Neural cell (in vitro differentiated cells): ENCODE data around the gene PHACTR1. TPM values are rescaled to one million over a fixed set of nuclear protein-coding genes. Genes with fewer than 3 reads are reported as not detected.

Experiments used
- H2AFZ ChIP-seq: fragments of 200-600, 300-800 bp; sonication (generic), shearing (Covaris generic); 2 replicates; pipeline ENCODE4 v1.6.0; 2014; ENCODE audit warnings: low read depth, mild to moderate bottlenecking, antibody characterized with exemption, low read length, moderate library complexity
- H3F3A ChIP-seq: fragments of 200-600 bp; shearing (Covaris generic); 2 replicates; pipeline ENCODE4 v1.6.1; 2016; ENCODE audit warnings: mild to moderate bottlenecking, moderate library complexity, mixed read lengths, antibody characterized with exemption, low read length; ENCODE audit not compliant: insufficient read depth, poor library complexity, severe bottlenecking
- H3K27ac ChIP-seq: fragments of 200-600, 300-800 bp; sonication (generic), shearing (Covaris generic); 2 replicates; pipeline ENCODE4 v1.5.1; 2014; ENCODE audit warnings: mild to moderate bottlenecking, low read length, moderate library complexity
- H3K27me3 ChIP-seq: fragments of 300-800, 200-600 bp; sonication (generic), shearing (Covaris generic); 2 replicates; pipeline ENCODE4 v1.6.0; 2014; ENCODE audit warnings: mild to moderate bottlenecking, low read depth, low read length, moderate library complexity; ENCODE audit not compliant: insufficient read depth
- H3K36me3 ChIP-seq: fragments of 300-800, 200-600 bp; sonication (generic), shearing (Covaris generic); 2 replicates; pipeline ENCODE4 v1.5.1; 2014; ENCODE audit warnings: mild to moderate bottlenecking, antibody characterized with exemption, low read length, moderate library complexity; ENCODE audit not compliant: insufficient read depth
- H3K4me2 ChIP-seq: fragments of 300-800, 200-600 bp; sonication (generic), shearing (Covaris generic); 2 replicates; pipeline ENCODE4 v1.6.0; 2014; ENCODE audit warnings: mild to moderate bottlenecking, low read length
- H3K4me3 ChIP-seq: fragments of 300-800, 200-600 bp; sonication (generic), shearing (Covaris generic); 2 replicates; pipeline ENCODE4 v1.5.1; 2014; ENCODE audit warnings: mild to moderate bottlenecking, low read length, moderate library complexity
- H3K79me2 ChIP-seq: fragments of 200-600 bp; shearing (Covaris generic); replicated peaks from 2 replicates; pipeline ENCODE4 v1.6.0; 2014; ENCODE audit warnings: mild to moderate bottlenecking, low read length, moderate library complexity; ENCODE audit not compliant: insufficient read depth
- H3K9ac ChIP-seq: fragments of 300-800, 200-600 bp; sonication (generic), shearing (Covaris generic); 2 replicates; pipeline ENCODE4 v1.6.1; 2016; ENCODE audit warnings: mild to moderate bottlenecking, low read length, mixed read lengths
- H3K9me2 ChIP-seq: fragments of 200-600 bp; shearing (Covaris generic); 2 replicates; pipeline ENCODE4 v1.6.1; 2016; ENCODE audit warnings: mild to moderate bottlenecking, low read length, mixed read lengths; ENCODE audit not compliant: insufficient read depth
- H3K9me3 ChIP-seq: fragments of 200-600, 300-800 bp; sonication (generic), shearing (Covaris generic); 2 replicates; pipeline ENCODE4 v1.6.1; 2016; ENCODE audit warnings: mild to moderate bottlenecking, mixed run types, low read length, moderate library complexity, mixed read lengths
- H4K20me1 ChIP-seq: fragments of 200-600 bp; shearing (Covaris generic); 2 replicates; pipeline ENCODE4 v1.6.1; 2016; ENCODE audit warnings: mild to moderate bottlenecking, mixed run types; ENCODE audit not compliant: insufficient read depth
- CTCF ChIP-seq: fragments of 450-650 bp; IDR thresholded peaks from 2 replicates; pipeline ENCODE4 v1.5.1; 2014; ENCODE audit warnings: antibody characterized with exemption, mild to moderate bottlenecking, moderate library complexity; ENCODE audit not compliant: poor library complexity, severe bottlenecking
- EP300 ChIP-seq: fragments of 450-650 bp; conservative IDR thresholded peaks from 2 replicates; pipeline ENCODE4 v1.6.1; 2014; ENCODE audit warnings: antibody characterized with exemption, mild to moderate bottlenecking, moderate library complexity; ENCODE audit not compliant: poor library complexity, severe bottlenecking
- EZH2 ChIP-seq: fragments of 200-600, 300-800 bp; shearing (Covaris generic), sonication (generic); IDR thresholded peaks from 2 replicates; pipeline ENCODE4 v1.6.1; 2014; ENCODE audit warnings: antibody characterized with exemption, low read length, borderline replicate concordance, mild to moderate bottlenecking; ENCODE audit not compliant: insufficient read depth, poor library complexity, severe bottlenecking
- MXI1 ChIP-seq: fragments of 450-650 bp; conservative IDR thresholded peaks from 2 replicates; pipeline ENCODE4 v1.6.1; 2014; ENCODE audit warnings: antibody characterized with exemption, mild to moderate bottlenecking; ENCODE audit not compliant: poor library complexity, severe bottlenecking
- POLR2AphosphoS5 ChIP-seq: IDR thresholded peaks from 2 replicates; pipeline ENCODE4 v1.6.1; 2012
- RAD21 ChIP-seq: fragments of 450-650 bp; conservative IDR thresholded peaks from 2 replicates; pipeline ENCODE4 v1.6.1; 2014; ENCODE audit warnings: antibody characterized with exemption, mild to moderate bottlenecking, moderate library complexity
- REST ChIP-seq: IDR thresholded peaks from 2 replicates; pipeline ENCODE4 v1.6.1; 2012; ENCODE audit warnings: borderline replicate concordance
- SMC3 ChIP-seq: fragments of 450-650 bp; conservative IDR thresholded peaks from 2 replicates; pipeline ENCODE4 v1.6.1; 2014; ENCODE audit warnings: antibody characterized with exemption, mild to moderate bottlenecking, moderate library complexity; ENCODE audit not compliant: poor library complexity
- TAF1 ChIP-seq: IDR thresholded peaks from 2 replicates; pipeline ENCODE4 v1.6.1; 2012; ENCODE audit warnings: low read depth
- polyA plus RNA-seq: library from polyadenylated mRNA; depleted of rRNA; stranded (reverse); fragments of >200 nt; gene quantifications from 2 replicates; pipeline ENCODE4 v1.2.3, GENCODE V29; 2014

The PHACTR1 gene
- polyA plus RNA-seq, 1 donor from 2014 or later = 7.8 TPM

- Histone ChIP-seq H4K20me1 (no peaks in the 10 kb centered on the region), H3K36me3 (no peaks in the 10 kb centered on the region), H3K4me3 (no peak overlapping the region), H3K9me3 (no peaks in the 10 kb centered on the region), H3K9ac (no peak overlapping the region), H2AFZ (no peak overlapping the region), H3K27ac (no peak overlapping the region), H3F3A (no peaks in the 10 kb centered on the region), H3K4me2 (no peak overlapping the region), H3K9me2 (no peaks in the 10 kb centered on the region), H3K79me2 (peaks cover 2% of the 10 kb centered on the region), H3K27me3 (no peaks in the 10 kb centered on the region)
- TF ChIP-seq TAF1 (no peak), REST (no peak), EP300 (no peak), RAD21 (no peak), SMC3 (no peak), EZH2 (no peak), MXI1 (no peak), POLR2AphosphoS5 (no peak), CTCF (no peak)
Observed at GRCh38 chr6:13089296-13089994, 372.9 kb downstream of the PHACTR1 start.

GRCh38 chr6:13091192-13091591, 374.6 kb downstream of the PHACTR1 start:
- TF ChIP-seq SMC3 (no peak), EZH2 (no peak), RAD21 (no peak), REST (no peak), EP300 (no peak), MXI1 (no peak), CTCF (no peak), TAF1 (no peak)
- H3K4me3 ChIP-seq = no peak overlapping the region
- no peaks in the 10 kb centered on the region for H3F3A ChIP-seq
- no peak overlapping the region for H3K27ac ChIP-seq
- no peaks in the 10 kb centered on the region for H3K9me2 ChIP-seq
- H3K4me2 ChIP-seq = no peak overlapping the region
- peaks cover 2% of the 10 kb centered on the region for H3K79me2 ChIP-seq
- H3K36me3 ChIP-seq = no peaks in the 10 kb centered on the region
- H3K9me3 ChIP-seq = no peaks in the 10 kb centered on the region
- no peak overlapping the region for H3K9ac ChIP-seq
- no peaks in the 10 kb centered on the region for H4K20me1 ChIP-seq
- no peak overlapping the region for H2AFZ ChIP-seq
- no peaks in the 10 kb centered on the region for H3K27me3 ChIP-seq
